ENCODE measurements around the gene MOG. TPM values are rescaled to one million over a fixed set of nuclear protein-coding genes. Genes with fewer than 3 reads are reported as not detected.

Gene MOG
- not detected in 2 replicates for total RNA-seq

- no peak for DNase-seq (ENCODE audit: low read depth in 2 of 2)
These were observed at the start of gene MOG for GRCh38 chr6:29656798-29657197. TSS of gene MOG (plus strand) at chr6:29657092. CDS start at chr6:29657210, 118 bp downstream.

GRCh38 chr6:29608131-29608530, 48.8 kb upstream of the MOG start:
- DNase-seq (ENCODE audit: low read depth in 2 of 2), result no peak

- DNase-seq (ENCODE audit: low read depth in 2 of 2), result no peak
These were observed 46.4 kb upstream of the MOG start for GRCh38 chr6:29610540-29610939.

- DNase-seq (ENCODE audit: low read depth in 2 of 2), result no peak
These were observed 45.5 kb upstream of the MOG start for GRCh38 chr6:29611426-29611825.

GRCh38 chr6:29617782-29618554, 38.9 kb upstream of the MOG start:
- no peak for DNase-seq (ENCODE audit: low read depth in 2 of 2)

- no peak for DNase-seq (ENCODE audit: low read depth in 2 of 2)
These were observed 37.2 kb upstream of the MOG start for GRCh38 chr6:29619578-29620160.

- no peak for DNase-seq (ENCODE audit: low read depth in 2 of 2)
These were observed 36.3 kb upstream of the MOG start for GRCh38 chr6:29620630-29621029.

- no peak for DNase-seq (ENCODE audit: low read depth in 2 of 2)
These were observed 32.4 kb upstream of the MOG start for GRCh38 chr6:29624520-29624961.

- no peak for DNase-seq (ENCODE audit: low read depth in 2 of 2)
These were observed 31.5 kb upstream of the MOG start for GRCh38 chr6:29625337-29625930.

GRCh38 chr6:29626948-29627754, 29.7 kb upstream of the MOG start:
- no peak for DNase-seq (ENCODE audit: low read depth in 2 of 2)

GRCh38 chr6:29627755-29628418, 29.0 kb upstream of the MOG start:
- DNase-seq (ENCODE audit: low read depth in 2 of 2), result peak; percentile 58 to 75

- DNase-seq (ENCODE audit: low read depth in 2 of 2), result peak; percentile 66 to 84
These were observed 28.2 kb upstream of the MOG start for GRCh38 chr6:29628419-29629281.

- peak in 1 of 2 donors; percentile 39 for DNase-seq (ENCODE audit: low read depth in 2 of 2)
These were observed 27.3 kb upstream of the MOG start for GRCh38 chr6:29629571-29629970.

- DNase-seq (ENCODE audit: low read depth in 2 of 2), result no peak
These were observed 26.6 kb upstream of the MOG start for GRCh38 chr6:29630315-29630714.

GRCh38 chr6:29631209-29631810, 25.6 kb upstream of the MOG start:
- peak in 1 of 2 donors; percentile 60 for DNase-seq (ENCODE audit: low read depth in 2 of 2)

- DNase-seq (ENCODE audit: low read depth in 2 of 2), result peak in 1 of 2 donors; percentile 54
These were observed 24.8 kb upstream of the MOG start for GRCh38 chr6:29631860-29632731.

- peak in 1 of 2 donors; percentile 75 for DNase-seq (ENCODE audit: low read depth in 2 of 2)
These were observed 23.9 kb upstream of the MOG start, which contains the start of gene GABBR1 for GRCh38 chr6:29632789-29633533. TSS of gene GABBR1 (minus strand) at chr6:29633183. CDS start at chr6:29632385, 798 bp downstream.

- no peak for DNase-seq (ENCODE audit: low read depth in 2 of 2)
These were observed 23.4 kb upstream of the MOG start for GRCh38 chr6:29633534-29633905.

Data from lung microvascular endothelial cell (primary cell).